HL-60 (cell line): ENCODE data around the gene PLXDC2.

Experiments
- DNase-seq, 2 experiments: peaks; one replicate each; pipeline ENCODE4 v3.0.0-alpha.2; 2010 to 2020; ENCODE audit warnings: low read depth in 1 of 2, low spot score in 1 of 2
- H3K27ac ChIP-seq: fragments of 250-450 bp; sonication (Bioruptor Pico); replicated peaks from 2 replicates; pipeline ENCODE4 v1.5.1; 2020; ENCODE audit warnings: mild to moderate bottlenecking, moderate library complexity
- H3K27me3 ChIP-seq: fragments of 250-450 bp; sonication (Bioruptor Pico); 2 replicates; pipeline ENCODE4 v1.5.1; 2021; ENCODE audit warnings: mild to moderate bottlenecking, moderate library complexity; ENCODE audit not compliant: insufficient read depth, poor library complexity, severe bottlenecking
- H3K4me3 ChIP-seq: replicated peaks from 2 replicates; pipeline ENCODE4 v1.5.1; 2011; ENCODE audit warnings: mild to moderate bottlenecking, control low read depth, low read length; ENCODE audit not compliant: insufficient read depth
- GABPA ChIP-seq: IDR thresholded peaks from 2 replicates; pipeline ENCODE4 v1.6.1; 2012; ENCODE audit warnings: low read depth
- POLR2AphosphoS5 ChIP-seq: IDR thresholded peaks from 2 replicates; pipeline ENCODE4 v1.6.1; 2012; ENCODE audit warnings: low read depth
- SPI1 ChIP-seq: IDR thresholded peaks from 2 replicates; pipeline ENCODE4 v1.6.1; 2012; ENCODE audit warnings: low read depth, mild to moderate bottlenecking, borderline replicate concordance
- TF ChIP-seq, protein P1 (sequence below): IDR thresholded peaks from one replicate; pipeline ENCODE4 v1.5.1; 2011; ENCODE audit warnings: low read length, control low read depth, inconsistent platforms; ENCODE audit not compliant: insufficient read depth
- TF ChIP-seq, protein P2 (sequence below): IDR thresholded peaks from 2 replicates; pipeline ENCODE4 v1.6.1; 2012; ENCODE audit warnings: low read depth; ENCODE audit not compliant: insufficient replicate concordance

PLXDC2 gene

DNA sequence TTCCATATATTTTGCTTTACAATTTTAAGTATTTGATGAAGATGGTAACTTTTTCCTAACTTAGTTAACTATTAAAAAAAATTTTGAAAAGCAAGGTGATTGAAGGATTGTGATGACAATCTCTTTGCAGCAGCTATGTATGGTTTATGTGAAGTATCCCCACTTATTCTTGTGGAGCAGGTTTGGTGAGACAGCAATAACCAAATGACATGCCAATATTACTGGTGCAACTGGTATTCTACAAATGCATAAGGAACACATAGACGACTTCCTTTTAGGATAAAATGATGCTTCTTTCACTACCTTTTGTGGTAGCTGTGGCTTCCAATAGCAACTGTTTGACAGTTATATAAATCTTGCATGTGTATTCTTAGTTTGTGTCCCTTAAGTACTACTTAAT lies 465.3 kb downstream of the PLXDC2 start:
- no peak for TF ChIP-seq SPI1
- TF ChIP-seq, protein P1, sequence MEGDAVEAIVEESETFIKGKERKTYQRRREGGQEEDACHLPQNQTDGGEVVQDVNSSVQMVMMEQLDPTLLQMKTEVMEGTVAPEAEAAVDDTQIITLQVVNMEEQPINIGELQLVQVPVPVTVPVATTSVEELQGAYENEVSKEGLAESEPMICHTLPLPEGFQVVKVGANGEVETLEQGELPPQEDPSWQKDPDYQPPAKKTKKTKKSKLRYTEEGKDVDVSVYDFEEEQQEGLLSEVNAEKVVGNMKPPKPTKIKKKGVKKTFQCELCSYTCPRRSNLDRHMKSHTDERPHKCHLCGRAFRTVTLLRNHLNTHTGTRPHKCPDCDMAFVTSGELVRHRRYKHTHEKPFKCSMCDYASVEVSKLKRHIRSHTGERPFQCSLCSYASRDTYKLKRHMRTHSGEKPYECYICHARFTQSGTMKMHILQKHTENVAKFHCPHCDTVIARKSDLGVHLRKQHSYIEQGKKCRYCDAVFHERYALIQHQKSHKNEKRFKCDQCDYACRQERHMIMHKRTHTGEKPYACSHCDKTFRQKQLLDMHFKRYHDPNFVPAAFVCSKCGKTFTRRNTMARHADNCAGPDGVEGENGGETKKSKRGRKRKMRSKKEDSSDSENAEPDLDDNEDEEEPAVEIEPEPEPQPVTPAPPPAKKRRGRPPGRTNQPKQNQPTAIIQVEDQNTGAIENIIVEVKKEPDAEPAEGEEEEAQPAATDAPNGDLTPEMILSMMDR, result no peak
- TF ChIP-seq, protein P2, sequence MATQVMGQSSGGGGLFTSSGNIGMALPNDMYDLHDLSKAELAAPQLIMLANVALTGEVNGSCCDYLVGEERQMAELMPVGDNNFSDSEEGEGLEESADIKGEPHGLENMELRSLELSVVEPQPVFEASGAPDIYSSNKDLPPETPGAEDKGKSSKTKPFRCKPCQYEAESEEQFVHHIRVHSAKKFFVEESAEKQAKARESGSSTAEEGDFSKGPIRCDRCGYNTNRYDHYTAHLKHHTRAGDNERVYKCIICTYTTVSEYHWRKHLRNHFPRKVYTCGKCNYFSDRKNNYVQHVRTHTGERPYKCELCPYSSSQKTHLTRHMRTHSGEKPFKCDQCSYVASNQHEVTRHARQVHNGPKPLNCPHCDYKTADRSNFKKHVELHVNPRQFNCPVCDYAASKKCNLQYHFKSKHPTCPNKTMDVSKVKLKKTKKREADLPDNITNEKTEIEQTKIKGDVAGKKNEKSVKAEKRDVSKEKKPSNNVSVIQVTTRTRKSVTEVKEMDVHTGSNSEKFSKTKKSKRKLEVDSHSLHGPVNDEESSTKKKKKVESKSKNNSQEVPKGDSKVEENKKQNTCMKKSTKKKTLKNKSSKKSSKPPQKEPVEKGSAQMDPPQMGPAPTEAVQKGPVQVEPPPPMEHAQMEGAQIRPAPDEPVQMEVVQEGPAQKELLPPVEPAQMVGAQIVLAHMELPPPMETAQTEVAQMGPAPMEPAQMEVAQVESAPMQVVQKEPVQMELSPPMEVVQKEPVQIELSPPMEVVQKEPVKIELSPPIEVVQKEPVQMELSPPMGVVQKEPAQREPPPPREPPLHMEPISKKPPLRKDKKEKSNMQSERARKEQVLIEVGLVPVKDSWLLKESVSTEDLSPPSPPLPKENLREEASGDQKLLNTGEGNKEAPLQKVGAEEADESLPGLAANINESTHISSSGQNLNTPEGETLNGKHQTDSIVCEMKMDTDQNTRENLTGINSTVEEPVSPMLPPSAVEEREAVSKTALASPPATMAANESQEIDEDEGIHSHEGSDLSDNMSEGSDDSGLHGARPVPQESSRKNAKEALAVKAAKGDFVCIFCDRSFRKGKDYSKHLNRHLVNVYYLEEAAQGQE, result no peak
- no peak for TF ChIP-seq POLR2AphosphoS5
- TF ChIP-seq GABPA, result no peak
- Histone ChIP-seq H3K4me3 (no peak overlapping the region), H3K27me3 (no peaks in the 10 kb centered on the region), H3K27ac (no peak overlapping the region)
- DNase-seq, result no peak

DNA sequence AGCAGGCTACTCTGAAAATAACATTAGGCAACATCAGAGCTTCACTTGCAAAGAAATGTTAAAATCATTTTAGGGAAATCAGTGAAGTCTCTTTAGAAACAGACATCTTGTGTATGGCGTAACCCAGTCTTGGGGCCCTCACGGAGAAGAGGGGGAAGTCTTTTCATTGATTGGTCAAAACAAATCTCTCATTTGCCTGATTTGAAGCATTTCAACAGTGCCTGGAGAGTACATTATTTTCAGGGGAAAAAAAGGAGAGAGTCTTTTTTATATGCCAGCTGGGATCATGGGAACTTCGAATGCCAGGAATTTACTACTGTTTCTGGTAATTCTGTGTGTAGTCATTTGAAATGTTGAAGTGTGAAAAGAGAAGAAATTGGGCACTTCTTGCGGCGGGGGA lies 471.4 kb downstream of the PLXDC2 start:
- H3K27ac ChIP-seq, result no peak overlapping the region
- no peak for DNase-seq
- TF ChIP-seq SPI1 (no peak), GABPA (no peak), POLR2AphosphoS5 (no peak)
- TF ChIP-seq, protein P1, result no peak
- TF ChIP-seq, protein P2, result no peak
- H3K4me3 ChIP-seq, result no peak overlapping the region
- no peaks in the 10 kb centered on the region for H3K27me3 ChIP-seq

DNA sequence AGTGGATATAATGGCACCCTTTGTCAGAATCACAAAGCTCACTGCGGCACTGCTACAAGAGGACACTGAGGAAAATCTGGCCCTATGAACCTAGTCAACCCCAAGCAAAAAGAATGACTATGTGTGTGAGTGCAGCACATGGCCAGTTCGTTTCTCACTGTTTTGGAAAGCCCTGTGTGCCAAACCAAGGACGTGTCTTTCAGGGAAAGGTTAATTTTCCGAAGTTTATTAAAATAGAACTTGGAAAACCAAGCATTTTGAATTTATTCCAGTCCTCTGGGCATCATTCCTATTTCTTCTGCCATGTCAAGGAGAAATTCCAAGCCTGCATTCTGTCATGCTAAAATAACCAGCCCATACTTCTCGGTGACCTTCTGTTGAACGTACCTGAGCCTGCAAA lies 471.8 kb downstream of the PLXDC2 start:
- DNase-seq, result no peak
- TF ChIP-seq GABPA (no peak), SPI1 (no peak), POLR2AphosphoS5 (no peak)
- TF ChIP-seq, protein P2, result no peak
- TF ChIP-seq, protein P1, result no peak
- Histone ChIP-seq H3K4me3 (no peak overlapping the region), H3K27me3 (no peaks in the 10 kb centered on the region), H3K27ac (no peak overlapping the region)
